Measurements from ENCODE around the gene IGFN1.

Gene IGFN1

DNA sequence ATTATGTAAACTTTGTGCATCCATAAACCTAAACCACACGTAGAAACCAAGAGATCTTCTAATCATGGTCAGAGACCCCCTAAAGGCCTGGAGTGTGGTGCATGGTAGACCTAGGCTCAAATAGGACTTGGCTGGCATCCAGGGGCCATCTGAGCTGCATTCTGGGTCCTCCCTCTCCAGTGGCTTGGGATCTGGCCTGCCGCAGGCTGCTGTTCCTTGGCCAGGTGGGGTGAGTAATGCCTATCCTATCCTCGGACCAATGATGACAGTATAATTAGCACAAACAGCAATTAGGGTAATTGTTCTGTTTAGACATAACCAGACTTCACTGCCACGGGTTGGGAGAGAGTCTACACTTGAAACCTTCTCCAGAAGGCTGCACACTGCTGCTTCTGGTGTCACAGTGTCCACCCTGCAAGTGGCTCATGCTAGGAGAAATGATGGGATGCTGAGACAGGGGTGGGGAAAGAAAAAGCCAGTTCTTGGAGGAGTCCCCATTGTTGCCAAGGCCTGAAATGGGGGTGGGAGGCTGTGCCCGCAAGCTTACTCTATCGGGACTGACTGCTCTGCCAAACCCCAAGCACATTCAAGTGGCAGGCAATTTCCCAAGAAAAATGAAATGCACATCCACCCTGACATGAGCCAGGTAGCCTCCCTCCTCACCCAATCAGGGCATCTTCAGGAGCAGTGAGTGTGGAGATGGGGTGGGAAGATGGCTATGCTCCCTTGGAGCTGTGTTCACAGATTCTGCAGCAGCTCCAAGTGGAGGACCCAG lies 80.2 kb downstream of the IGFN1 start:
- H3K4me3 Mint-ChIP-seq: no peak overlapping the region

DNA sequence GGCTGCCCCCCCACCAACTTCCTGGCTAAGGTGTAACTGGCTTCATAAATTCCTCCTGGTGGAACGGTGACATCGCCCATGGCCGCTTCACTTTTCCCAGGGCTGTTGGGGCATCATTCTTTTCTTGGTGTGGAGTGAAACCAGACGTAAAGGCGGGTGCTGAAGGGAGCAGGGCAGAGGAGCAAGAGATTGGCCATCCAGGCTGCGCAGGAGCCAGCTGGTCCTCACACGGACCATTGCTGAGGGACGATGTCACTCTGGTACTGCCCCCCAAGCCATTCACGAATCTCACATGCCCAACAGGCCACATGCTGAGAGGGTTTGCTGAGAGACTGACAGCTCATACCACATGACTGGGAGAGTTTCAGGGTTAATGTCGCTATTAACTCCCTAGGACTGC lies 82.2 kb downstream of the IGFN1 start:
- no peaks in the 10 kb centered on the region for H3K9me3 Mint-ChIP-seq
- H3K4me3 Mint-ChIP-seq: no peak overlapping the region
- H3K27me3 Mint-ChIP-seq (ENCODE audit: low read depth, poor library complexity): peaks cover 27% of the 10 kb centered on the region
- no peaks in the 10 kb centered on the region for H3K36me3 Mint-ChIP-seq (ENCODE audit: low read depth)
- TF ChIP-seq, protein P1, sequence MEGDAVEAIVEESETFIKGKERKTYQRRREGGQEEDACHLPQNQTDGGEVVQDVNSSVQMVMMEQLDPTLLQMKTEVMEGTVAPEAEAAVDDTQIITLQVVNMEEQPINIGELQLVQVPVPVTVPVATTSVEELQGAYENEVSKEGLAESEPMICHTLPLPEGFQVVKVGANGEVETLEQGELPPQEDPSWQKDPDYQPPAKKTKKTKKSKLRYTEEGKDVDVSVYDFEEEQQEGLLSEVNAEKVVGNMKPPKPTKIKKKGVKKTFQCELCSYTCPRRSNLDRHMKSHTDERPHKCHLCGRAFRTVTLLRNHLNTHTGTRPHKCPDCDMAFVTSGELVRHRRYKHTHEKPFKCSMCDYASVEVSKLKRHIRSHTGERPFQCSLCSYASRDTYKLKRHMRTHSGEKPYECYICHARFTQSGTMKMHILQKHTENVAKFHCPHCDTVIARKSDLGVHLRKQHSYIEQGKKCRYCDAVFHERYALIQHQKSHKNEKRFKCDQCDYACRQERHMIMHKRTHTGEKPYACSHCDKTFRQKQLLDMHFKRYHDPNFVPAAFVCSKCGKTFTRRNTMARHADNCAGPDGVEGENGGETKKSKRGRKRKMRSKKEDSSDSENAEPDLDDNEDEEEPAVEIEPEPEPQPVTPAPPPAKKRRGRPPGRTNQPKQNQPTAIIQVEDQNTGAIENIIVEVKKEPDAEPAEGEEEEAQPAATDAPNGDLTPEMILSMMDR (IDR thresholded peaks at IDR 0.05): no peak
- peaks cover 23% of the 10 kb centered on the region for H3K4me1 Mint-ChIP-seq
- no peak overlapping the region for H3K27ac Mint-ChIP-seq
- no peak for DNase-seq

More for the DNA sequence above, 80.2 kb downstream of the IGFN1 start:
- TF ChIP-seq, protein P1 (IDR thresholded peaks at IDR 0.05): no peak
- no peaks in the 10 kb centered on the region for H3K9me3 Mint-ChIP-seq
- H3K27ac Mint-ChIP-seq: no peak overlapping the region
- H3K27me3 Mint-ChIP-seq (ENCODE audit: low read depth, poor library complexity): peaks cover 31% of the 10 kb centered on the region
- DNase-seq: no peak
- no peaks in the 10 kb centered on the region for H3K36me3 Mint-ChIP-seq (ENCODE audit: low read depth)
- peaks cover 24% of the 10 kb centered on the region for H3K4me1 Mint-ChIP-seq

DNA sequence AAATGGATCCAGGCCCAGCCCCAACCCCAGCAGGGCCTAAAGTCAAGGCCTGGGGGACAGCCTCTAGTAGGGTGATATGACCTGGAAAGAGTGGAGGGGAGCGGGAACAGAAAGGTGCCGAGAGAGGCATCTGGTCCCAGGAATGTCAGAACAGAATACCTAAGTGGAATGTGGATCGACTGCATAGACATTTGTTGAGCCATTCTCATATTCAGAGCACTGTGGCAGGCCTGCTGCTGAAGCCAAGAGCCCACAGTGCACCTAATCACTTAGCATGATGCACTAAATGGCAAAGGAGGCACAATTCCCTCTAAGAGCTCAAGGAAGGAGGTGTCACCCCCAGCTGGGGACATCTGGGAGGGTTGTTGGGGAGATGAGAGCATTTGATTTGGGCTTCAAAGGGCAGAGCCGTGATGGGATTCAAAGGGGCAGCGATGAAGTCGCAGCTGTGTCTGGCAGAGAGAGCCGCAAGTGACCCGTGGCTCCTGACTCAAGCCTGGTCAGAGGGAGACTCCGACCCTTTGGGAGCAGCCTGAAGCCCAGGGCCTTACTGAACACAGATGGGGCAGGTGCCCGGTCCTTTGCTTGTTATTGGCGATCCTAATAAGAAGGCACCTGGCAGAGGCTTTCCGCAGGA lies 84.1 kb downstream of the IGFN1 start:
- H3K9me3 Mint-ChIP-seq: no peaks in the 10 kb centered on the region
- no peak overlapping the region for H3K27ac Mint-ChIP-seq
- TF ChIP-seq, protein P1 (IDR thresholded peaks at IDR 0.05): no peak
- H3K27me3 Mint-ChIP-seq (ENCODE audit: low read depth, poor library complexity): peaks cover 27% of the 10 kb centered on the region
- H3K36me3 Mint-ChIP-seq (ENCODE audit: low read depth): no peaks in the 10 kb centered on the region
- H3K4me3 Mint-ChIP-seq: no peak overlapping the region
- H3K4me1 Mint-ChIP-seq: peaks cover 9% of the 10 kb centered on the region
- no peak for DNase-seq

DNA sequence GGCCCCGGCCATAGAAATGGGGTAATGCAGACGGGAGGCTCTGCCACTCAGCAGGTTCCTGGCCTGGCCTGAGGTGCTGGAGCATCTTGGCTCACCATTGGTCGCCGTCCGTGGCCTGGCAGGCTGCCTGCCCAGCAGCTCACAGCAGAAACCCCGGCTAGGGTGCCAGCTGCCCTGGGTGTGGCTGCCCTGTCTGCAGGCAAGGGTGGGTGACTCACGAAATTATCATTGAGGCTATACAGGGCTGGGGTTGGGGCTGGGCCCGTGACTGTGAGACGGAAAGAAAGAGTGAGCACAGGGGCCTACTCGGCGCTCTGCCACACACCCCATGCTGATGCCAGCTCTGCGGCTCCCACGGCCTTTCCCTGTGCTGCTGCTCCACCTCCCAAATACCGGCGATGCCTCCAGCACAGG lies 84.6 kb downstream of the IGFN1 start:
- Mint-ChIP-seq H3K4me1 (peaks cover 9% of the 10 kb centered on the region), H3K4me3 (no peak overlapping the region), H3K27ac (no peak overlapping the region), H3K27me3 (ENCODE audit: low read depth, poor library complexity) (peaks cover 30% of the 10 kb centered on the region), H3K36me3 (ENCODE audit: low read depth) (no peaks in the 10 kb centered on the region), H3K9me3 (no peaks in the 10 kb centered on the region)
- no peak for DNase-seq
- TF ChIP-seq, protein P1 (IDR thresholded peaks at IDR 0.05): no peak

DNA sequence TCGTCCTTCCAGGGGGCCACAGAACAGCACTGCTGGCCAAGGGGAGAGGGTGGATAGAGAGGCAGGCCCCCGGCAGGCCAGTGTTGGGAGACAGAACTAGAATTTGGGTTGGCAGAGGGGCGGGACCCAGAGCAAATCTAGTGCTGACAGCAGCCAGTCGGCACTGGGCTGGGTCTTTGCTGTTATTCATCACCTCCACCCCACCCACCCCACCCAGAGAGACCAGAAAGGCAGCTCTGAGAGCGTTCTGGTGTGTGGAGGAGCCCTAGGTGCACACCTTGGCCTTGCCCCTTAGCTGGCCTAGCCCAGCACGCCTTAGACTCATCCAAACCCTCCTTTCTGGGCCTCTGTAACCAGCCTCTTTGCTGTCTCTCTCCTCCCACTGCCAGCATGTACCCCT lies 86.3 kb downstream of the IGFN1 start:
- Mint-ChIP-seq H3K4me1 (peaks cover 11% of the 10 kb centered on the region), H3K36me3 (ENCODE audit: low read depth) (no peaks in the 10 kb centered on the region), H3K27ac (no peak overlapping the region), H3K27me3 (ENCODE audit: low read depth, poor library complexity) (peaks cover 41% of the 10 kb centered on the region), H3K9me3 (no peaks in the 10 kb centered on the region), H3K4me3 (no peak overlapping the region)
- no peak for DNase-seq
- TF ChIP-seq, protein P1 (IDR thresholded peaks at IDR 0.05): no peak
